Activated CD4-positive, alpha-beta T cell treated with anti-CD3 and anti-CD28 coated beads, Interleukin-2, amount 50 U/mL, for 1 hour (primary cell): ENCODE data around the gene CBL.

ENCODE experiments used
- DNase-seq: peaks from one replicate; pipeline ENCODE4 v3.0.0-alpha.2; 2020

The CBL gene

DNA sequence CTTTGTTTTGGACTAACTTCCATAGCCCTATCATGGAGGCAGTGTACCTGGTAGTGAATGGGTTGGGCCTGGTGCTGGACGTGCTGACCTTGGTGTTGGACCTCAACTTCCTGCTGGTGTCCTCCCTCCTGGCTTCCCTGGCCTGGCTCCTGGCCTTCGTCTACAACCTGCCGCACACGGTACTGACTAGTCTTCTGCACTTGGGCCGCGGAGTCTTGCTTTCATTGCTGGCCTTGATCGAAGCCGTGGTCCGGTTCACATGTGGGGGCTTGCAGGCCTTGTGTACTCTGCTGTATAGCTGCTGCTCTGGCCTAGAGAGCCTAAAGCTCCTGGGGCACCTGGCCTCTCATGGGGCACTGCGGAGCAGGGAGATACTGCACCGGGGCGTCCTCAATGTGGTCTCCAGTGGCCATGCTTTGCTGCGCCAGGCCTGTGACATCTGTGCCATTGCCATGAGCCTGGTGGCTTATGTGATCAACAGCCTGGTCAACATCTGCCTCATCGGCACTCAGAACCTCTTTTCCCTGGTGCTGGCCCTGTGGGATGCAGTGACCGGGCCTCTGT, 129.0 kb downstream of the CBL start:
- no peak for DNase-seq

- DNase-seq = no peak
Observed at GRCh38 chr11:119335655-119336543, 129.8 kb downstream of the CBL start.

- no peak for DNase-seq
Observed at GRCh38 chr11:119336744-119337469, 130.8 kb downstream of the CBL start.

DNA sequence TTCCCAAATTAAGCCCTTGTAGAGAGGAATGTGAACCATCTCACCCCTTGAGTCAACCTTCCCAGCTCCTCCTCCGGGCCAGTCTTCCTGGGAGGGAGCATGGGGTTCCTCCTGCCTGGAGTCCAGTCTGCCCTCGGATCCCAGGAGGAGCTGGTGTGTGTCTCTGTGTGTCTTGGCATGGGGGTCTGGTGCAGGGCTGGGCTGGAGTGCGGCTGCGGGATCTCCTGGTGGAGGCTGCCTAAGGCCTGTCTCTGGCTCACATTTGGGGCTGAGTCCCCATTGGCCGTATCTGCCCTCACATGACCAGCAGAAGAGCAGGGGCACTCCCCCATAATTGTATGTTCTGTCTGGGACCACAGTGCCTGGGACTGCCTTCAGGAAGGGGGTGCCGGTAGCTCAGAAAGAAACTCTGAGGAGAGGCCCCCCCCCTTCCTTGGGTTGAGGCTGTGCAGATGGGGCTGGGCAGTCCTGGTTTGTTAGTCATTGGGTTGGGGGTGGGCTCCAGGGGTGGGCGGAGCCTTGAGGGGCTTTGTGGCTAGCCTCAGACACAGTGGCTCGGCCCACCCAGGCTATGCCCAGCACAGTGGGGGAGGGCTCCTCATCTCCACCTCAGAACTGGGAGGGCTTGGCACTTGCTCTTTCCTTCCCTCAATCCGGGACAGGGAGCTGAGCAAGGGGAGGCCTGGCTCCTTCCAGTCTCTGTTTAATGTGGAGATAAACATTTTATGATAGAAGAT, 131.6 kb downstream of the CBL start:
- no peak for DNase-seq

DNA sequence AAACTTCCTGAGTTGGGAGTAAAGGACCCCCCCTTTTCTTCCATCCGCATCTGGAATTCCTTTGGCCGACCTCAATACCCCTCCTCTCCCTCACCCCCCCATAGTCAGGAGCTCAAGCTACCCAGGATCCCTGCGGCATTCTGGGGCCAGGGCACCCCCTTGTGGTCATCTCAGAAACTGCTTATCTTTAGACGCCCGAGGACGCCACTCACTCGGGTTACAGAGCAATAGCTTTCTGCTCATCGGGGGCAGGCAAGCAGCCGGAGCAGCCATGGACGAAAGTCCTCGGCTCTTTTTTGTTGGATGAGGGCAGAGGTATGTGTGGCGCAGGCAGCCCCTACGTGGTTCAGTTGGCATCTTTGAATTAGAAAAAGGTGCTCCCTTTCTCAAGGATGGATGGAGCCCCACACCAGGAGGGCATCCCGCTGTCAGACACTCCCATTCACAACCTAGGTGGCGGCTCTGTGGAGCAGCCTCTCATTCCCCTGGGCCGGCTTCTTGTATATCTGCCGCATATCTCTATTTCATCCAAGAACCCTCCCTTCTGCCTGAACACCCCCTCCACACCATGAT, 132.3 kb downstream of the CBL start:
- peak; percentile 69 for DNase-seq

DNA sequence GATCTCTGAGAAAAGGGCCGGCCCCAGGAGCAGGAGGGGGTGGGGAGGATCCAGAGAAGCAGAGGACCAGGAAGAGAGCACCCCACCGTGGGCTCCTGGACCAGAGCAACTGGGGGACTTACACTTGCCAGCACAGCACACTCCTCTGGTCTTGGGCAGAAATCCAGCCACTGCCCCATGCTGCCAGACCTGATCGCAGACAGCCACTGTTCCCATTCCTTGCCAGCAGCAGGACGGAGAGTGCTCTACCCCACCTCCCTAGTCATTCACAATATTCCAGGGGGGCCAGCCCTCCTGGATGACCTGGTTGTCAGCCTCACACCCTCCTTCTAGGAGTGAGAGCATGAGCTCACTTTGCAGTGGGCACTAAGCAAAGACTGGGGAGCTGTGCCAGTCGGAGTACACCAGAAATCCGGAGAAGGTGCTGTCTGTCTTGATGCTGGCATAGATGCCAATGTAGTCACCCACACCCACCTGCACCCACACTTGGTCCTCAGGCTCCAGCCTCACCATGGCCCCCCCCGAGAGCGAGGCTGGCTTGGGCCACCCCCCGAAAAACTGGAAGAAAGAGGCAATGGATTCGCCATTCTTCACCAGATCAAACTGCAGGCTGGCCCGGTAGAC, 132.9 kb downstream of the CBL start:
- DNase-seq = no peak

DNA sequence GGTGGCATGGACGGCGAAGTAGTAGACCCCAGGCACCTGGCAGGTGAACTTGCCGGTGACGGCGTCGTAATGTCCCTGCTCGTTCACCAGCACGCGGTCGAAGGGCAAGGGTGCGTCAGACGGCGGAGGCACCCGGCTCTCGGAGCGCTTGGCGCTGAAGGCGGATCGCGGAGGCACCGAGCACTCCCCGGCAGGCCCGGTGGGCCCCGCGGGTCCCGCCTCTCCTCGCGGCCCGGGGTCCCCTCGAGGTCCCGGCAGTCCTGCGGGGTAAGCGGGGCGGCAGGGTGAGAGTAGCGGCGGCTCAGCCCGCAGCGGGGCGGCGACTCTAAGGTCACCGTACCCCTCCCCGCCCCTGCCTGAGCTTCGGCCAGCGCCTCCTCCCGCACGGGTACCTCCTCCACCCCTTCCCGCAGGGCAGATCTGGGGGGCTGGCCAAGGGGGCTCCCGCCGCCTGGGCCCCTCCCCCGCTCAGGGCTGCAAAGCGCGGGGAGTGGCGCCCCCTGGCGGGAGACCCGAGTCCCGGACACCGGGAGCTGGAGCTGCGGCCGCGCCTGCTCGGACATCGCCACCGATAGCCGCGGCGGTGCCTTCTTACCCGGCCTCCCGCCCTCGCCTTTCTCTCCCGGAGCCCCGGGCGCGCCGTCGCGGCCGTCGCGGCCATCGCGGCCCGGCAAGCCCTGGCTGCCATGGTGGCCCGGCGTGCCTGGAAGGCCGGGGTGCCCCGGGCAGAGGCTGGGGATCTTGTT, 133.6 kb downstream of the CBL start:
- no peak for DNase-seq

GRCh38 chr11:119340335-119341221, 134.4 kb downstream of the CBL start, which contains the start of gene C1QTNF5:
Gene C1QTNF5 (minus strand): TSS chr11:119340883. CDS start chr11:119340397, 486 bp downstream.
- no peak for DNase-seq

DNA sequence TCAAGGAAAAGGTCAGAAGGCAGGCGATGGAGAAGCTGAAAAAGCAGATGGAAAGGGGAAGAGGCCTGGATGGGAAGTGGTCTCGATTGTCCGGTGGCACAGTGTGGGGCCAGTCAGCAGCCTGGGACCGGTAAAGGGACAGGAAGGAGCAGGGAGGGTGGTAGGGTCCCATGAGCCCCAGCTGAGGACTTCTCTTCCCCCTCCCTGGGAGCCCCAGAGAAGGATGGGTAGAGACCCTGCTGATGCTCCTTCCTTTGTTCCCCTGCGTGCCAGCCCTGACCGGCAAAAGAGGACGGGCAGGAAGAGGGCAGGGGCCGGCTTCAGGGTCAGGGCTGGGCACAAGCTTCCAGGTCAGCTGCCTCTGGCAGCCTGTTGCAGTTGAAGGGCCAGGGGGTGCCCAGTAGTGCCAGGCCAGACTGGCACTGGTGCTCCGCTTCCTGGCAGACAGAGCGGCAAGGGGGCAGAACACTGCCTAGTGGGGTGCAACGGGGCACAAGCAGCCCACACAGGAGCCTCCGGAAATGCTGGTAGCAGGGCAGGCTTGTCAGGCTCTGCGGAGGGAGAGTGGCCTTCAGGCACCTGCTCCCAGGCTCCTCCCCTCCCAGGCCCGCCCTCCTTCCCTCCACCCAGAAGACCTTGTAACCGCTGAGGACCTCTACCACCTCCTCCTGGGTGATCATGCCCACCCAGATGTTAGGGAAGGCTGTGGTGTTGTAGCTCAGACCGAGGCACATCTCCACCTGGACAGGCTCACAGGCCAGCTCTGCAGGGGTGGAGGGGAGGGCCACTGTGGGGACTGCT, 135.3 kb downstream of the CBL start:
- no peak for DNase-seq

DNA sequence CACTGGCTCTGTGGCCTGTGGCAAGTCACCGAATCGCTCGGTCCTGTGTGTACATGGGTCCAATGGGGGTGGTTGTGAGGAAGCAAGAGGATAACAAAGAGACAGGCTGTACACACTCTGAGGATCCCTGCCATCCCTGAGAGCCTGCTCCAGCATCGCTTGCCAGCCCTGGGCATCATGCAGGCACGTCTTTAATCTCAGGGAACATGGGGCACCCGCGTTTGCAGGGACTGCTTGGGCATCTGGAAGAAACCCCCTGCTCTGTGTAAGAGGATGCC, 135.8 kb downstream of the CBL start:
- DNase-seq = no peak

DNA sequence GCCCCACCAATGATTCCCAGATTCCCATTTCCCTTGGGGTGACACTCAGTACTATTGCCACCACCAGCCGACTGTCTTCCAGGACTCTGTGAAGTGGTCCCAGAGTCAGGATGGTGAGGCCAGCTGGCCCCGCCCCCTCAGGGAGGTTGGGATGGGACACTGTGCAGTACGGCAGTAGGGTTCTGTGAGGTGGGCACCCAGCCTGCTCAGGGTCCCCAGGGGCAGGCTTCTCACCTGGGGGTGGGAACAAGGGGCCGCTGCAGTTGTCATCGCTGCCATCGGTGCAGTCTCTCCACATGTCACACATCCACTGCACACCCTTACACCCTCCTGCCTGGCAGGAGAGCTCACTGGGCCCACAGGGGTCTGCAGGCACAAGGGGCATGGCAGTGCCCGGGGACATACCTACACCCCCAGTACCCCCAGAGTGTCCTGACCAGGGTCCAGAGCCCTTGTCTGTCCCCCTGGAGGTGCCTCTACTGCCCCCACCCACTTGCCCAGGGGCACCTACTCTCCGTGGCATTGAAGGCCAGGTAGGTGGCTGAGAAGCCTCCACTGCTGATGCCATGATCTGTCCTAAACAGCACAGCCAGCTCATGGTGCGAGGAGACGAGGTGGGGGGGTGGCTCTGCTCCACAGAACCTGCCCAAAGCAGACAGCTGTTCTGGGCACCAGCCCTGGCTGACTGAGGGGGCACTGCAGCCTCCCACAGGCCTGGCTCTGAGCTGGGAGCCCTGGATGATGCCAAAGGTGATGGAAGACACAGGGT, 136.4 kb downstream of the CBL start:
- DNase-seq = no peak

DNA sequence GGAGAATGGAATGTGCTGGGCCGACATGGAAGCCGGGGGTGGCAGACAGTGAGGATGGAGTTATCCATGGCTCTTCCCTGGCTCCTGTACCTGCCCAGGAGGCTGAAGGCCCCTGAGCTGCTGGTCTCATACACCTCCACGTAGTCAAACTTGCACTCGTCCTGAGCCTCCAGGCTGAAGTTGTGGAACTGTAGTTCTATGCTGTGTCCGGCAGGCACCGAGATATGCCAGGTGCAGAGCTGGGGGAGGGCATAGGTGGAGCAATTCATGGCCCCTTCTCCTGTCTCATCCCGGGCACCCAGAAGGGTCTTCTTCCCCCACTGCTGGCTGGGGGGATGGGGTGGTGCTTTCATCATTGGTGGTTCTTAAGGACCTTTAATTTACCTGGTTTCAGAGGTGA, 137.6 kb downstream of the CBL start:
- DNase-seq = no peak

DNA sequence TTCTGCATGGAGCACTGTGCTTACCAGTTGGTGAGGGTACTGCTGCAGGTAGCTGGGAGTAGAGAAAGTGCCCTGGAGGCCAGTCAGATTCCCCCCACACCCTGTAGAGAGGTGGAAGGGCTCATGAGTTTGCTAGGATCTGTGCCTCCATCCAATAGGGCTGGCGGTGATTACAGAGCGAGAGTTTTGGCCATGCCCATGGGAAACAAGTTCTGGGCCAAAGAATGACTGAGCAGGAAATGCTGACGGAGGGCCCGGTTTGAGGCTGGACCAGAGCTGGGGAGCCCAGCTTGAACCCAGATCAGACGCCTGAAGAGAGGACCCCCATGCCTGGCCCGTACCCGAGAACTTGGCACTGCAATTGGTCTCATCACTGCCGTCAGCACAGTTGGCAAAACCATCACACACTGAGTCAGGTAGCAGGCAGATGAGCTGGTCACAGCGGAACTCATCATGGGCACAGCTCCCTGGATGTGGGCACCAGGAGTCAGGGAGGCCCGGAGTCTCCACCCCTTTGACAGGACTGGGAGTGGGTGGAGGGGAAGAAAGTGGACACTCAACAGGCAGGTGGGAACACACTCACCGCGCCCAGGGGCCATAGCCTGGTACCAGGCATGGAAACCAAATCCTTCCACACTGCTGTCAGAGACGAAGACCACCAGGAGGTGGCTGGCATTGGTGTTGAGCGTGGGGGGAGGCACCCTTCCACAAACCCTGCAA, 138.3 kb downstream of the CBL start:
- no peak for DNase-seq

GRCh38 chr11:119345685-119346084, 139.5 kb downstream of the CBL start:
- DNase-seq = no peak

GRCh38 chr11:119346605-119347004, 140.5 kb downstream of the CBL start, which contains the start of gene MFRP:
Gene MFRP (minus strand): TSS chr11:119346705. CDS start chr11:119346513, 192 bp downstream.
- DNase-seq = no peak

GRCh38 chr11:119347242-119347641, 141.1 kb downstream of the CBL start:
- DNase-seq = no peak

DNA sequence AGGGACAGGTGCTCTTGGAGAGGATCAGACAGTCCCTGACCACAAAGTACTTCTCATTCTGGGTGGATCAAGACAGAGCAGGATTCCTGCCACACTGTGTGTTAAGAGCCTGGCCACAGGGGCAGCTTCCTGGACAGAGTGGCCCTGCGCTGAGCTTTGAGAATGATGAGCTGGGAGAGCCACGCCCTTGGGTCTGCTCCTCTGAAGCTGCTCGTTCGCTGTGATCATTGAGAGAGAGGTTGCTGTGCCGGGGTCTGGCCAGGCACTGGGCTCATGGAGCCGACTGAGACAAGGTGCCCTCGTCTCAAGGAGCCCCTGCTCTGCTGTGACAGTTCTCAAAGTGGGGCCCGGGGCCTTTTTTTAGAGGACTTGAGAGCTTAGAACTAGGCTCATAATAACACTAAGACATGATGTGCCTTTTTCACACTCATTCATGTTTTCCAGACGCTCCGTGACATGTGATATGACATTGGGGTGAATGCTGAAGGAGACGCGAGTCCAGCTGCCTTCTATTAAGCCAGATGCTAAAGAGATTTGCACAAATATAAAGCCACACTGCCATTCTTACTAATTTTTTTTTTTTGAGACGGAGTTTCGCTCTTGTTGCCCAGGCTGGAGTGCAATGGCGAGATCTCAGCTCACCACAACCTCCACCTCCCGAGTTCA, 141.9 kb downstream of the CBL start:
- no peak for DNase-seq

DNA sequence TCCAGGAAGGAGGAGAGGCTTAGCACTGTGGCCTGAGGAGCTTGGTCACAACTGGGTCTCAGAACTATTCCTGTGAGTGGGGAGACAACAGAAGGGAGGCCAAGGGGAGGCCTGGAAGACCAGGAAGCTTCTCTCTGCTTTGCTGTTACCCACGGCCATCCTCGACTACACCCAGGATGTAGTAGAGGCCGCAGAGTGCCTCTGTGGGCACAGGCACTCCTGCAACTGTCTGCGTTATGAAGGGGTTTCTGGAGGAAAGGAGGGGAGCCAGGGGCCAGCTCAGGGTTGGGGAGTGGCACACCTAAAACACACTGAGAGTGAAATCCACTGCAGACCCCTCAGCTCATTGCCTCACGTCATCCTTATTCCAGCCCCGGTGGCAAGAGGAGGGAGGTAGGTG, 144.2 kb downstream of the CBL start:
- DNase-seq = no peak
